Esophagus squamous epithelium (tissue), 5 donors: ENCODE results near the gene GCLC. TPM values are rescaled to one million over a fixed set of nuclear protein-coding genes. Genes with fewer than 3 reads are reported as not detected.
A peak's percentile ranks its signal among the peaks of the same experiment; 100 is the strongest.

Experiments
- DNase-seq: peaks from one replicate; lab custom pipeline; 2025; lab: John Stamatoyannopoulos, UW
- H3K27ac ChIP-seq, 4 donors: fragments of 200-600 bp; sonication (generic); one replicate each; pipeline ENCODE4 v1.5.1; 2016 to 2019; ENCODE audit warnings: mild to moderate bottlenecking in 1 of 4
- H3K27me3 ChIP-seq, 4 donors: fragments of 200-600 bp; sonication (generic); 1 replicate in 3 of 4; 2 replicates in 1 of 4; pipeline versions ENCODE4 v1.5.1 to v1.6.0; 2017 to 2021; ENCODE audit warnings: antibody characterized with exemption in 1 of 4
- H3K36me3 ChIP-seq, 3 donors: fragments of 200-600 bp; sonication (generic); one replicate each; pipeline ENCODE4 v1.5.1; 2016 to 2019
- H3K4me1 ChIP-seq, 3 donors: fragments of 200-600 bp; sonication (generic); one replicate each; pipeline ENCODE4 v1.5.1; 2017 to 2019
- H3K4me3 ChIP-seq, 4 donors: fragments of 200-600 bp; sonication (generic); 1 replicate in 3 of 4; 2 replicates in 1 of 4; pipeline ENCODE4 v1.5.1; 2016 to 2019; ENCODE audit warnings: mild to moderate bottlenecking in 2 of 4, moderate library complexity in 1 of 4
- H3K9me3 ChIP-seq, 3 donors: fragments of 200-600 bp; sonication (generic); one replicate each; pipeline ENCODE4 v1.5.1; 2016 to 2019
- CTCF ChIP-seq, 6 experiments: fragments of 450-650 bp in 4 of 6; fragments of 200-600 bp in 2 of 6; sonication (generic) in 2 of 6; IDR thresholded peaks; one replicate each; pipeline ENCODE4 v1.5.1; 2016 to 2019; ENCODE audit warnings: antibody characterized with exemption in 6 of 6, mild to moderate bottlenecking in 4 of 6, moderate library complexity in 4 of 6
- POLR2A ChIP-seq, 4 donors: fragments of 450-650 bp; IDR thresholded peaks; one replicate each; pipeline ENCODE4 v1.6.1; 2017; ENCODE audit warnings: antibody characterized with exemption in 4 of 4, mild to moderate bottlenecking in 4 of 4, moderate library complexity in 3 of 4
- WGBS, 2 donors: methylation state at CpG; one replicate each; pipeline ENCODE4 v1.1.5; 2018; 5-methylcytosine and 5-hydroxymethylcytosine counted together
- intact Hi-C: fragments of 100-400 bp; cut with DNase I; formaldehyde crosslinking; loops from one replicate; pipeline ENCODE4 v1.15.0; 2022
- total RNA-seq, 4 donors: library from RNA; depleted of rRNA; stranded (reverse); fragments of >200 nt; gene quantifications; one replicate each; pipeline ENCODE4 v1.1.0, GENCODE V29; 2016
- donor health status: DM: yes; HTN: yes; CAD: no.

Gene GCLC
- total RNA-seq = 100 to 1,000 TPM in 2 of 4 donors, 10 to 100 TPM in 2; 71.0 to 121 (median 105) TPM

- H3K9me3 ChIP-seq = no peaks in the 10 kb centered on the region
- DNase-seq = peak; percentile 71
- H3K4me3 ChIP-seq = peak within 1 kb of the TSS; percentile 65 to 97 (median 83)
- 0 to 3% methylated on average over 23 to 33 of the region's 105 CpGs for WGBS, 2 donors
- H3K4me1 ChIP-seq = peaks cover 12 to 72% (median 32%) of the 10 kb centered on the region in 3 donors
- peak; percentile 60 to 78 (median 68) for TF ChIP-seq CTCF (IDR thresholded peaks at IDR 0.05)
- peak in 3 of 4 donors; percentile 91 to 96 (median 93) for TF ChIP-seq POLR2A (IDR thresholded peaks at IDR 0.05)
- intact Hi-C loops = no loop called here
- no peaks in the 10 kb centered on the region for H3K27me3 ChIP-seq
- H3K27ac ChIP-seq = peak within 1 kb of the TSS; percentile 93 to 98 (median 96)
- H3K36me3 ChIP-seq = peaks cover 0 to 9% (median 0%) of the 10 kb centered on the region in 3 donors
Observed at GRCh38 chr6:53544470-53545308, at the start of gene GCLC. Gene GCLC, minus strand, starts transcription at chr6:53545101. Its CDS starts 456 bp downstream, at chr6:53544645.

- H3K27ac ChIP-seq = no peak overlapping the region
- peaks cover 0 to 15% (median 8%) of the 10 kb centered on the region in 3 donors for H3K4me1 ChIP-seq
- no peak for TF ChIP-seq POLR2A (IDR thresholded peaks at IDR 0.05)
- no peak for TF ChIP-seq CTCF (IDR thresholded peaks at IDR 0.05)
- WGBS, 2 donors = 75 to 78% methylated on average over 2 of the region's 2 CpGs
- no peak overlapping the region for H3K4me3 ChIP-seq
- intact Hi-C loops = no loop called here
- H3K9me3 ChIP-seq = no peaks in the 10 kb centered on the region
- no peak for DNase-seq
- H3K36me3 ChIP-seq = no peaks in the 10 kb centered on the region
- H3K27me3 ChIP-seq = peaks cover 0 to 2% (median 0%) of the 10 kb centered on the region in 4 donors
Observed at GRCh38 chr6:53594596-53594995, 49.7 kb upstream of the GCLC start.

DNA sequence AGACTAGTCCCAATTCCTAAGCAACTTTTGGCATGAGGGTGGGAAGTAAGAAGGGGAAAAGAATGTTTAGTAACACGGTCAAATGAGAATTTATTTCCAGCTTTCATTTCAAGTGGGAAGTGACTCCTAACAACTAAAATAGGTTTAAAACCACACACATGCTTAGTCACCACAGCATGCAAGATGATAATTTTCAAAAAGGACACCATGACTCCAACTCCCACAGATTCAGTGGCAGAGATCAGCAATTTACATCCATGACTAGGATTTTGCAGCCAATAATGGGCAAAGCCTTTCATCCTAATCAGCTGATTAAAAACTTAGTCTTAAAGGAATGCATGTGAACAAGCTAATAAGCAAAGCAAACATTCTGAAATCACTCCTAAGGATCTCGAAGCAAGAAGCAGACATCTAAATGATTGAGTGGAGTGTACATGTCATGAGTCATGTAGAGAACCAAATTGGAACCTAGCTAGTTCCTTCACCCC is 48.1 kb upstream of the GCLC start:
- WGBS, 2 donors = 15 to 21% methylated on average over 2 of the region's 2 CpGs
- Histone ChIP-seq H3K36me3 (no peaks in the 10 kb centered on the region), H3K4me1 (peaks cover 0 to 6% (median 5%) of the 10 kb centered on the region in 3 donors), H3K9me3 (no peaks in the 10 kb centered on the region), H3K27me3 (peaks cover 0 to 3% (median 0%) of the 10 kb centered on the region in 4 donors), H3K27ac (no peak overlapping the region), H3K4me3 (no peak overlapping the region)
- no peak for DNase-seq
- intact Hi-C loops = no loop called here
- TF ChIP-seq CTCF (IDR thresholded peaks at IDR 0.05) (no peak), POLR2A (IDR thresholded peaks at IDR 0.05) (no peak)

DNA sequence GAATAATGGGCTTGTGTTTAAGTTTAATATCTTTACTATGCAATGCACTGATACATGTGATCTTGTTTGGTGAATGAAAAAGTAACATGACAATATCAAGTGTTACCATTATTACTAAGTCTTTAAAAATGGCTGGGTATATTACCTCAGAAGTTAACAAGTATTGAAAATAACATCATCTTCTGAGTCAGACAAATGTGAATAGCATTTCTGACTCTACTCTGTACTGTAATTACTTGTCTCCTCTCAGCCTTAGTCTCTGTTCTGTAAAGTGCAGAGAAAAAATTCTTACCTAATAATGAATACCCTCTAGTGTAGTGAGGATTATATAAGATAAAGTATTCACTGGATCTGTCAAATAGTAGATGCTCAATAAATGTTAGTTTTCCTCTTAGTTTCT is 47.0 kb upstream of the GCLC start:
- no peak overlapping the region for H3K4me3 ChIP-seq
- no peaks in the 10 kb centered on the region for H3K9me3 ChIP-seq
- no peaks in the 10 kb centered on the region for H3K36me3 ChIP-seq
- peaks cover 0 to 3% (median 0%) of the 10 kb centered on the region in 4 donors for H3K27me3 ChIP-seq
- H3K4me1 ChIP-seq = peaks cover 0 to 6% (median 4%) of the 10 kb centered on the region in 3 donors
- intact Hi-C loops = no loop called here
- TF ChIP-seq CTCF (IDR thresholded peaks at IDR 0.05) (no peak), POLR2A (IDR thresholded peaks at IDR 0.05) (no peak)
- no peak overlapping the region for H3K27ac ChIP-seq
- no peak for DNase-seq
